ENCODE measurements around the gene ACTL8. TPM values are rescaled to one million over a fixed set of nuclear protein-coding genes. Genes with fewer than 3 reads are reported as not detected.

The ACTL8 gene
- total RNA-seq, 2 experiments from 2014 or later, result not detected

DNA sequence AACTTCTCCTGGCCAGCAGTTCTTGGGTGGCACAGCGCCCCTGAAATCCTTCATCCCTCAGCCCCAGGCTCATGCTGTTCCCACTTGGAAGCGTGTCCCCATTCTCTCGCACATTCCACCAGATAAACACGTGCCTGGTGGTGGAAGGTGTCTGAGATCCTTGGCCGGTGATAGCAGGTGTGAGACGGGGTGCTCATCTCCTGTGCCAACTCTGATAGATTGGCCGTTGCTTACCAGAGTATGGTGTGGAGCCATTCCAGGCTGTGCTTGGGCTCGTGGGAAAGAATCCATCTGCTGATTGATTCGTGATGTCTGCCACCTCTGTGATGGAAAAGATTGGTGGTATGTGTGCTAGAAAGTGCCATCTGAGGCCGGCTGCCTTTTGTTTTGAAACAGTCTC is 22.2 kb downstream of the ACTL8 start:
- Mint-ChIP-seq H3K9me3 (ENCODE audit: insufficient read depth) (no peaks in the 10 kb centered on the region), H3K27ac (no peak overlapping the region), H3K27me3 (ENCODE audit: low read depth) (no peaks in the 10 kb centered on the region), H3K36me3 (ENCODE audit: low read depth) (no peaks in the 10 kb centered on the region), H3K4me3 (no peak overlapping the region), H3K4me1 (ENCODE audit: low read depth) (no peaks in the 10 kb centered on the region)
- CTCF ChIA-PET, result no interaction called here
- POLR2A ChIA-PET, result no interaction called here
- DNase-seq, result no peak
- no peak for ATAC-seq

GRCh38 chr1:17777818-17778217 is 22.7 kb downstream of the ACTL8 start:
- no peak overlapping the region for H3K27ac Mint-ChIP-seq
- DNase-seq, result no peak
- no peaks in the 10 kb centered on the region for H3K27me3 Mint-ChIP-seq (ENCODE audit: low read depth)
- no peaks in the 10 kb centered on the region for H3K9me3 Mint-ChIP-seq (ENCODE audit: insufficient read depth)
- H3K36me3 Mint-ChIP-seq (ENCODE audit: low read depth), result no peaks in the 10 kb centered on the region
- no peaks in the 10 kb centered on the region for H3K4me1 Mint-ChIP-seq (ENCODE audit: low read depth)
- CTCF ChIA-PET, result no interaction called here
- no peak for ATAC-seq
- POLR2A ChIA-PET, result no interaction called here
- no peak overlapping the region for H3K4me3 Mint-ChIP-seq

- no peaks in the 10 kb centered on the region for H3K27me3 Mint-ChIP-seq (ENCODE audit: low read depth)
- H3K27ac Mint-ChIP-seq, result no peak overlapping the region
- H3K9me3 Mint-ChIP-seq (ENCODE audit: insufficient read depth), result no peaks in the 10 kb centered on the region
- no peaks in the 10 kb centered on the region for H3K36me3 Mint-ChIP-seq (ENCODE audit: low read depth)
- DNase-seq (no peak), ATAC-seq (no peak)
- POLR2A ChIA-PET, result no interaction called here
- H3K4me3 Mint-ChIP-seq, result no peak overlapping the region
- H3K4me1 Mint-ChIP-seq (ENCODE audit: low read depth), result no peaks in the 10 kb centered on the region
- CTCF ChIA-PET, result no interaction called here
Measured at GRCh38 chr1:17780916-17781315, 25.8 kb downstream of the ACTL8 start.

DNA sequence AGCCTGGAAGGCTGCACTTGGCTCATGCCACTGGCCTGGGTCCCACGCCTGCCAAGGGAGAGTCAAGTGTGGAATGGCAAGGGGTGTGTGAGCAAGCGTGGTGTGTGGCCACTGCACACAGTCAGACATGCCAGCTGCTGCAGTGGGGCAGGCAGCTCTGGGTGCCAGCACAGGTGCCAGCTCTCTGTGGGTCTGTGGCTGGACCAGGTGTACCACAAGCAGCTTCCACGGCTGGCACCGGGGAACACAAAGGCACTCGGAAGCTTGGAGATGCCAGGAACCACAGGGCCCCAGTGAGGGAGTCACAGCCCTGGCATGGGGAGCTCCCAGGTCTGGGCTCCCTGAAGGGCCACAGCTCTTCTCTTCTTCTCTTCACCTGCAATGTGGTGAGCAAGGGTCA is 34.8 kb downstream of the ACTL8 start:
- no peak overlapping the region for H3K27ac Mint-ChIP-seq
- no peak overlapping the region for H3K4me3 Mint-ChIP-seq
- ChIA-PET POLR2A (interaction anchor here (0.6 kb wide), 1 partner anchor 13 kb away, joined by 5 read pairs; no protein-coding TSS in a partner anchor), CTCF (no interaction called here)
- no peaks in the 10 kb centered on the region for H3K27me3 Mint-ChIP-seq (ENCODE audit: low read depth)
- DNase-seq (no peak), ATAC-seq (no peak)
- no peaks in the 10 kb centered on the region for H3K9me3 Mint-ChIP-seq (ENCODE audit: insufficient read depth)
- no peaks in the 10 kb centered on the region for H3K36me3 Mint-ChIP-seq (ENCODE audit: low read depth)
- no peaks in the 10 kb centered on the region for H3K4me1 Mint-ChIP-seq (ENCODE audit: low read depth)

GRCh38 chr1:17790383-17791054 is 35.4 kb downstream of the ACTL8 start:
- Mint-ChIP-seq H3K27ac (no peak overlapping the region), H3K4me1 (ENCODE audit: low read depth) (no peaks in the 10 kb centered on the region), H3K9me3 (ENCODE audit: insufficient read depth) (no peaks in the 10 kb centered on the region), H3K4me3 (no peak overlapping the region), H3K27me3 (ENCODE audit: low read depth) (no peaks in the 10 kb centered on the region), H3K36me3 (ENCODE audit: low read depth) (no peaks in the 10 kb centered on the region)
- ATAC-seq (no peak), DNase-seq (no peak)
- ChIA-PET CTCF (no interaction called here), POLR2A (interaction anchor here (0.6 kb wide), 1 partner anchor 12 kb away, joined by 5 read pairs; no protein-coding TSS in a partner anchor)

DNA sequence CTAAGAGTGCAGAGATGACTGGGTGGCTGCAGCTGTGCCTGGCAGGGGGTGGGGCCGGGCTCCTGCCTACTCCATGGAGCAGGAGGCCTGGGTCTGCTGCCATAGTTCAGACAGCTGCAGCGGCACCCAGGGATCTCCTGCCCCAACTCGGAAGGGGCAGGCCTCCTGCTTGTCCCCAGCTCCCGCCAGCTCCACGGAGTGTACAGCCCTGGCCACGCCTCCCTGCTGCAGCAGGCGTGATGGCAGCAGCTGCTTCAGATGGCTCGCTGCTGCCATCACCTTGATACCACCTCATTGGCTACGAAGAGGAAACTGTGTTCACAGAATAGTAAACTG is 35.9 kb downstream of the ACTL8 start:
- Mint-ChIP-seq H3K4me3 (no peak overlapping the region), H3K9me3 (ENCODE audit: insufficient read depth) (no peaks in the 10 kb centered on the region), H3K36me3 (ENCODE audit: low read depth) (no peaks in the 10 kb centered on the region), H3K27ac (no peak overlapping the region), H3K4me1 (ENCODE audit: low read depth) (no peaks in the 10 kb centered on the region), H3K27me3 (ENCODE audit: low read depth) (no peaks in the 10 kb centered on the region)
- CTCF ChIA-PET, result no interaction called here
- DNase-seq (no peak), ATAC-seq (no peak)
- POLR2A ChIA-PET, result no interaction called here

GRCh38 chr1:17791480-17791879 is 36.3 kb downstream of the ACTL8 start:
- H3K27ac Mint-ChIP-seq, result no peak overlapping the region
- ATAC-seq (no peak), DNase-seq (no peak)
- no peaks in the 10 kb centered on the region for H3K36me3 Mint-ChIP-seq (ENCODE audit: low read depth)
- H3K27me3 Mint-ChIP-seq (ENCODE audit: low read depth), result no peaks in the 10 kb centered on the region
- H3K4me3 Mint-ChIP-seq, result no peak overlapping the region
- no peaks in the 10 kb centered on the region for H3K9me3 Mint-ChIP-seq (ENCODE audit: insufficient read depth)
- ChIA-PET POLR2A (no interaction called here), CTCF (no interaction called here)
- H3K4me1 Mint-ChIP-seq (ENCODE audit: low read depth), result no peaks in the 10 kb centered on the region

- no peaks in the 10 kb centered on the region for H3K36me3 Mint-ChIP-seq (ENCODE audit: low read depth)
Measured at GRCh38 chr1:17792421-17792820, 37.3 kb downstream of the ACTL8 start.

DNA sequence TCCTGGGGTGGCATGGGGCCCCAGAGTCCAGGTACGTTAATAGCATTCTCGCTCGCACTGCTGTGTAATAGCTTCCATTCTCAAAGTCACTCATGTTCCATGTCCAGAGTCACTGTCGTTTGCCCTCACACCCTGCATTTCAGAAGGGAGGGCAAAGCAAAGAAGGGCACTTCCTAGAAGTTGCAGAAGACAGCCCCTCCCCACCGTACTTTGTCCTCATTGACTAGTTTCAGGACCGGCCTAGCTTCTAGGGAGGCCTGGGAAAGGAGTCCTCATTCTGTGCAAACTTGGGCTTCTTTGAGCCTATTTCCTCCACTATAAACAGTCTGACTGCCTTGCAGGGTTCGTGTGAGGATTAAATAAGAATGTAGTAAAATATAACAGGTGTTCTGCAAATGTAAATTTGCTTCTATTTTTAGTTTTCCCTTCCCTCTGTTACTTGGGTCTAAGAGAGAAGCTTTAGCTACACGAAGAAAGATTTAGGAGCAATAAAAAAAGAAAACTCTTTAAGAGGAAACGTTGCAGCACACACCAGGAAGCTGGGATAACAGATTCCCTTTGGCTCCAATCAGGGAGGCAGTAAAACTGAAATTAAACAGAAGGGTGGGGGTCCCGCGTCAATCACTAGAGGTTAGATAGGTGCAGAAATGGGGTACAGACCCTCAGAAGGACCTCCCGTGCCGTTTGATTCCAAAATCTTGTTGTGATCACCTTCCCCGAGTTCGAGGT is 40.1 kb downstream of the ACTL8 start:
- Mint-ChIP-seq H3K4me1 (ENCODE audit: low read depth) (no peaks in the 10 kb centered on the region), H3K27me3 (ENCODE audit: low read depth) (peaks cover 5% of the 10 kb centered on the region)

More at GRCh38 chr1:17792421-17792820, 37.3 kb downstream of the ACTL8 start:
- ChIA-PET POLR2A (no interaction called here), CTCF (no interaction called here)
- DNase-seq (no peak), ATAC-seq (no peak)
- Mint-ChIP-seq H3K4me3 (no peak overlapping the region), H3K27me3 (ENCODE audit: low read depth) (no peaks in the 10 kb centered on the region), H3K27ac (no peak overlapping the region), H3K4me1 (ENCODE audit: low read depth) (no peaks in the 10 kb centered on the region), H3K9me3 (ENCODE audit: insufficient read depth) (no peaks in the 10 kb centered on the region)

GRCh38 chr1:17795836-17796645 is 40.9 kb downstream of the ACTL8 start:
- H3K9me3 Mint-ChIP-seq (ENCODE audit: insufficient read depth), result no peaks in the 10 kb centered on the region
- H3K4me1 Mint-ChIP-seq (ENCODE audit: low read depth), result no peaks in the 10 kb centered on the region

More for the DNA sequence above, 40.1 kb downstream of the ACTL8 start:
- Mint-ChIP-seq H3K27ac (no peak overlapping the region), H3K4me3 (no peak overlapping the region), H3K36me3 (ENCODE audit: low read depth) (no peaks in the 10 kb centered on the region), H3K9me3 (ENCODE audit: insufficient read depth) (no peaks in the 10 kb centered on the region)
- ATAC-seq, result no peak
- POLR2A ChIA-PET, result no interaction called here
- DNase-seq, result no peak
- CTCF ChIA-PET, result interaction anchor here (1.4 kb wide), 1 partner anchor 134 kb away, joined by 4 read pairs; no protein-coding TSS in a partner anchor

GRCh38 chr1:17797478-17797877 is 42.3 kb downstream of the ACTL8 start:
- Mint-ChIP-seq H3K27ac (no peak overlapping the region), H3K27me3 (ENCODE audit: low read depth) (peaks cover 6% of the 10 kb centered on the region), H3K9me3 (ENCODE audit: insufficient read depth) (no peaks in the 10 kb centered on the region), H3K4me1 (ENCODE audit: low read depth) (no peaks in the 10 kb centered on the region), H3K36me3 (ENCODE audit: low read depth) (no peaks in the 10 kb centered on the region), H3K4me3 (no peak overlapping the region)
- DNase-seq, result no peak
- POLR2A ChIA-PET, result no interaction called here
- ATAC-seq, result no peak
- CTCF ChIA-PET, result interaction anchor here (0.7 kb wide), 1 partner anchor 12 kb away, joined by 3 read pairs; no protein-coding TSS in a partner anchor

More at GRCh38 chr1:17795836-17796645, 40.9 kb downstream of the ACTL8 start:
- ATAC-seq (no peak), DNase-seq (no peak)
- ChIA-PET POLR2A (no interaction called here), CTCF (interaction anchor here (1.4 kb wide), 1 partner anchor 134 kb away, joined by 4 read pairs; no protein-coding TSS in a partner anchor)
- H3K27ac Mint-ChIP-seq, result no peak overlapping the region
- H3K27me3 Mint-ChIP-seq (ENCODE audit: low read depth), result peaks cover 6% of the 10 kb centered on the region
- no peaks in the 10 kb centered on the region for H3K36me3 Mint-ChIP-seq (ENCODE audit: low read depth)
- H3K4me3 Mint-ChIP-seq, result no peak overlapping the region

- ChIA-PET CTCF (no interaction called here), POLR2A (no interaction called here)
- DNase-seq, result no peak
- Mint-ChIP-seq H3K4me3 (no peak overlapping the region), H3K27ac (no peak overlapping the region), H3K4me1 (ENCODE audit: low read depth) (no peaks in the 10 kb centered on the region), H3K9me3 (ENCODE audit: insufficient read depth) (no peaks in the 10 kb centered on the region), H3K27me3 (ENCODE audit: low read depth) (peaks cover 6% of the 10 kb centered on the region), H3K36me3 (ENCODE audit: low read depth) (no peaks in the 10 kb centered on the region)
- no peak for ATAC-seq
Measured at GRCh38 chr1:17798011-17798410, 42.9 kb downstream of the ACTL8 start.

All from activated CD8-positive, alpha-beta T cell treated with anti-CD3 and anti-CD28 coated beads, Interleukin-2, amount 10 ng/mL, durations not matched to agents 7 days and 5 days (primary cell).